Uterus (tissue), 4 donors: ENCODE data around the gene MAGI2. TPM values are rescaled to one million over a fixed set of nuclear protein-coding genes. Genes with fewer than 3 reads are reported as not detected.

Experiments
- DNase-seq, 2 donors: peaks; one replicate each; pipeline ENCODE4 v3.0.0-alpha.2; 2019 to 2020
- H3K27ac ChIP-seq, 2 donors: fragments of 200-600 bp; sonication (generic); 1 replicate in 1 of 2; 2 replicates in 1 of 2; pipeline ENCODE4 v1.5.1; 2016 to 2018
- H3K27me3 ChIP-seq, 2 donors: fragments of 200-600 bp; sonication (generic); one replicate each; pipeline ENCODE4 v1.5.1; 2018 to 2019; ENCODE audit warnings: control low read depth in 1 of 2
- H3K36me3 ChIP-seq, 2 donors: fragments of 200-600 bp; sonication (generic); one replicate each; pipeline ENCODE4 v1.5.1; 2019; ENCODE audit warnings: control low read depth in 1 of 2
- H3K4me1 ChIP-seq, 2 donors: fragments of 200-600 bp; sonication (generic); one replicate each; pipeline ENCODE4 v1.5.1; 2018 to 2019; ENCODE audit warnings: control low read depth in 1 of 2
- H3K4me3 ChIP-seq, 2 donors: fragments of 200-600 bp; sonication (generic); 1 replicate in 1 of 2; 2 replicates in 1 of 2; pipeline ENCODE4 v1.5.1; 2018 to 2019; ENCODE audit warnings: mild to moderate bottlenecking in 1 of 2
- H3K9me3 ChIP-seq, 2 donors: fragments of 200-600 bp; sonication (generic); one replicate each; pipeline ENCODE4 v1.5.1; 2019; ENCODE audit warnings: control low read depth in 1 of 2
- CTCF ChIP-seq, 4 experiments: fragments of 200-600 bp in 2 of 4; fragments of 450-650 bp in 2 of 4; sonication (generic) in 2 of 4; IDR thresholded peaks; one replicate each; pipeline ENCODE4 v1.5.1; 2016 to 2019; ENCODE audit warnings: antibody characterized with exemption in 4 of 4, mild to moderate bottlenecking in 2 of 4, moderate library complexity in 1 of 4
- POLR2A ChIP-seq, 2 donors: fragments of 450-650 bp; IDR thresholded peaks; one replicate each; pipeline ENCODE4 v1.6.1; 2016; ENCODE audit warnings: antibody characterized with exemption in 2 of 2, mild to moderate bottlenecking in 1 of 2, moderate library complexity in 1 of 2
- intact Hi-C: fragments of 100-400 bp; cut with DNase I; formaldehyde crosslinking; loops from one replicate; pipeline ENCODE4 v1.15.1; 2023; ENCODE audit warnings: low total_unique reads
- total RNA-seq, 4 donors: library from RNA; depleted of rRNA in 3 of 4; stranded (reverse); fragments of >200 nt in 3 of 4; gene quantifications; one replicate each; pipeline versions ENCODE4 v1.1.0 to v1.2.4, GENCODE V29; 2014 to 2023
- donor health status: DM: yes; HTN: yes; CAD: no.

Gene MAGI2
- total RNA-seq, 4 donors from 2014 or later = 5.3 to 23.2 (median 13.8) TPM

DNA sequence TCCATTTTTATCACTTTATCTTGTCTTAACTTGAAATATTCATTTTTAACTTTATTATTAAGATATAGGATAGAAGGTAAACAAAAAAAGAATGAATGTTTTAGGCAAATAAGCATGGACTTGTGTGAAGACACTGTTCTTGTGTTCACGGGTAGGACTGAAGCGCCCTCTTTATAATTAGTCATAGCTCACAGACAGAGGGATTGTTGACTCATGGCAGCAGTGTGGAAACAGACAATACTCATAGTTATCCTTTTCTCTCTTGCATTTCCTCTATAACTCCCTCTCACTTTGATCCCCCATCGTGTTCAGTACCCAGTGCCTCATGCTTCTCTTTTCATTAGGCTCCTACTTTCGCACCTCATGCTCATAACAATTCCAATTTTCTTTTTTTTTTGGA is 923.1 kb downstream of the MAGI2 start:
- Histone ChIP-seq H3K27ac (no peak overlapping the region), H3K4me1 (no peaks in the 10 kb centered on the region), H3K27me3 (no peaks in the 10 kb centered on the region), H3K36me3 (no peaks in the 10 kb centered on the region), H3K4me3 (no peak overlapping the region), H3K9me3 (no peaks in the 10 kb centered on the region)
- TF ChIP-seq CTCF (IDR thresholded peaks at IDR 0.05) (no peak), POLR2A (IDR thresholded peaks at IDR 0.05) (no peak)
- DNase-seq = no peak
- intact Hi-C loops = no loop called here

GRCh38 chr7:78529392-78529791 is 924.1 kb downstream of the MAGI2 start:
- intact Hi-C loops = no loop called here
- Histone ChIP-seq H3K4me1 (no peaks in the 10 kb centered on the region), H3K27ac (no peak overlapping the region), H3K27me3 (no peaks in the 10 kb centered on the region), H3K9me3 (no peaks in the 10 kb centered on the region), H3K4me3 (no peak overlapping the region), H3K36me3 (no peaks in the 10 kb centered on the region)
- no peak for DNase-seq
- no peak for TF ChIP-seq POLR2A (IDR thresholded peaks at IDR 0.05)

DNA sequence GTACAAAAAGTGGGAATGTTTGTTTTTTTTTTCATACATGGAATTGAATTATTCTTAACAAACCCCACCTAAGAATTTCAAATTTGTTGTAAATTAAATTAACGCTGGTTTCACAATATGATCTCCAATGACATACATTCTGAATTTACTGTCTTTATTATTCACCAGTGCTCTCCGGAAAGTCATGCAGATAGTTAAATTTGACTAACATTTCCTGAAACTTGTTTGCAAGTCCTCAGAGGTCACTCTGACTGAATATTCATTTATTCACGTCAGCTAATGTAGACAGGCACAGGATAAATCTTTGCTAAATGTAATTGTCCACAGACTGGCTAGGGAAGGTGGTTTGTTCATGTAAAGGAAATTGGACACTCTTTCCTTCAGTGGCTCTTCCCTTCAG is 924.5 kb downstream of the MAGI2 start:
- H3K27me3 ChIP-seq = no peaks in the 10 kb centered on the region
- no peaks in the 10 kb centered on the region for H3K9me3 ChIP-seq
- TF ChIP-seq CTCF (IDR thresholded peaks at IDR 0.05) (no peak), POLR2A (IDR thresholded peaks at IDR 0.05) (no peak)
- no peak overlapping the region for H3K4me3 ChIP-seq
- H3K4me1 ChIP-seq = no peaks in the 10 kb centered on the region
- no peaks in the 10 kb centered on the region for H3K36me3 ChIP-seq
- no peak for DNase-seq
- intact Hi-C loops = no loop called here
- H3K27ac ChIP-seq = no peak overlapping the region

- intact Hi-C loops = no loop called here
Measured at GRCh38 chr7:78523930-78524329, 929.5 kb downstream of the MAGI2 start.

GRCh38 chr7:78521961-78522360 is 931.5 kb downstream of the MAGI2 start:
- Histone ChIP-seq H3K4me1 (no peaks in the 10 kb centered on the region), H3K9me3 (no peaks in the 10 kb centered on the region), H3K4me3 (no peak overlapping the region), H3K27ac (no peak overlapping the region), H3K27me3 (no peaks in the 10 kb centered on the region), H3K36me3 (no peaks in the 10 kb centered on the region)
- intact Hi-C loops = no loop called here
- DNase-seq = no peak
- TF ChIP-seq CTCF (IDR thresholded peaks at IDR 0.05) (no peak), POLR2A (IDR thresholded peaks at IDR 0.05) (no peak)

More at GRCh38 chr7:78523930-78524329, 929.5 kb downstream of the MAGI2 start:
- no peak for DNase-seq
- H3K9me3 ChIP-seq = no peaks in the 10 kb centered on the region
- TF ChIP-seq POLR2A (IDR thresholded peaks at IDR 0.05) = no peak
- no peak for TF ChIP-seq CTCF (IDR thresholded peaks at IDR 0.05)
- H3K4me3 ChIP-seq = no peak overlapping the region
- H3K36me3 ChIP-seq = no peaks in the 10 kb centered on the region
- no peaks in the 10 kb centered on the region for H3K27me3 ChIP-seq
- no peak overlapping the region for H3K27ac ChIP-seq
- H3K4me1 ChIP-seq = no peaks in the 10 kb centered on the region

DNA sequence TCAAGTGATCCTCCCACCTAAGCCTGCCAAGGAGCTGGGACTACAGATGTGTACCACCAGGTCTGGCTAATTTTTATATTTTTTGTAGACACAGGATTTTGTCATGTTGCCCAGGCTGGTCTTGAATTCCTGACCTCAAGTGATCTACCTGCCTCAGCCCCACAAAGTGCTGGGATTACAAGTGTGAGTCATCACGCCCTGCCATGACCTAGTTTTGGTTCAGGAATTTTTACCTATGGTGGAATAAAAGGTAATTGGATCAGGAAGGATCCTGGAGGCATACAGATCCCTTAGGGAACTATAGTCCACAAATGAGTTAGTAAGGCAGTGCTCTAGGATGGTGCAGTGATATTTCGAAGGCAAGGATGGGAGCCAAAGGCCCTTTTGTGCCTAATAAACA is 937.0 kb downstream of the MAGI2 start:
- no peaks in the 10 kb centered on the region for H3K36me3 ChIP-seq
- intact Hi-C loops = no loop called here
- TF ChIP-seq POLR2A (IDR thresholded peaks at IDR 0.05) (no peak), CTCF (IDR thresholded peaks at IDR 0.05) (no peak)

More for the DNA sequence above, 937.0 kb downstream of the MAGI2 start:
- H3K27me3 ChIP-seq = no peaks in the 10 kb centered on the region
- no peak overlapping the region for H3K27ac ChIP-seq
- no peak for DNase-seq
- no peak overlapping the region for H3K4me3 ChIP-seq
- H3K4me1 ChIP-seq = no peaks in the 10 kb centered on the region
- H3K9me3 ChIP-seq = no peaks in the 10 kb centered on the region
